GM21529 (cell line): Measurements from ENCODE around the gene NLGN1.

Source experiments
- ATAC-seq: cut with Tn5 transposase; IDR thresholded peaks from one replicate; pipeline ENCODE4 v1.9.1; 2021; ENCODE audit not compliant: unreplicated experiment

Gene NLGN1

DNA sequence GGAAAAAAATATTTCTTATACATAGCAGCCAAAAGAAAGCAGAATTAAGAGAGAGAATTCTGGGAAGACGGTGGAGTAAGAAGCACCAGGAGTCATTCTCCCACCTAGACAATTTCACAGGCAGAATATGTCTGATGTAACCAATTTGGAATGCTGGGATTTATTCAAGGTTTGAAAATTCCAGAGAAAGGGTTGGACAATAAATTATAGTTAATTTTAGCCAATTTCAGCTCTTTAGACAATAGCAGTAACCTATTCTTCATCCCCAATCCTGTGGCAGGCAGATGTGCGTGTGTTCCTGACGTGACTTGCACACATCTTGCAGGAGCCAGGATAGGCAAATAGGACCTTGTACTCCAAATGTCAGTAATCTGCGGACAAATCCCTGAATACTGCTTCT lies 920.6 kb downstream of the NLGN1 start:
- no peak for ATAC-seq

DNA sequence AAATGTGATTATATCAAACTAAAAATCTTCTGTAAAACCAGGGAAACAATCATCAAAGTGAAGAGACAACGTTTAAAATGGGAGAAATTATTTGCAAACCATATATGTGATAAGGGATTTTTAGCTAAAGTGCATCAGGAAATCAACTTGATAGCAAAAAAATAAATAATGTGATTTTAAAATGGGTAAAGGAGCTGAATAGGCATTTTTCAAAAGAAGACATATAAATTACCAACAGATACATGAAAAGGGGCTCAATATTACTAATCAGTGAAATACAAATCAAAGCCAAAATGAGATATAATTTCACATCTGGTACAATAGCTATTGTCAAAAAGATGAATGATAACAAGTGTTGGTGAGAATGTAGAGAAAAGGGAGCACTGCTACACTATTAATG lies 924.0 kb downstream of the NLGN1 start:
- no peak for ATAC-seq

DNA sequence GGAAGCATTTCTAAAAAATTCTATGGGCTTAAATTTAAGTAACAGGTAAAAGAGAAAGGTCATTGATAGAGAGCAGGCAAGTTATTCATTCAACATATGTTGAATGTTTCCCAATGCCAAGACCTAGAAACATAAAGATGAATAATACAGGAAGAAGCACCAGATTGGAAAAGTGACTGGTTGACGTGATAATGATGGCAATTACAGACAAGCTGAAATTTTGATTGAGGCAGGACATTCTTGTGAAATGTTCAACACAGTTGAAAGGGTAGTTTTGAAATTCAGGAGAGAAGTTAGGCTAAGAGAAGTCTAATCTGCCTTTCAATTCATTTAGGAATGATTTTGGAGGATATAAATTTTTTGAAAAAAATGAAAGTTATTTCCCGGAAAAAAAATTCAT lies 925.2 kb downstream of the NLGN1 start:
- ATAC-seq = no peak

DNA sequence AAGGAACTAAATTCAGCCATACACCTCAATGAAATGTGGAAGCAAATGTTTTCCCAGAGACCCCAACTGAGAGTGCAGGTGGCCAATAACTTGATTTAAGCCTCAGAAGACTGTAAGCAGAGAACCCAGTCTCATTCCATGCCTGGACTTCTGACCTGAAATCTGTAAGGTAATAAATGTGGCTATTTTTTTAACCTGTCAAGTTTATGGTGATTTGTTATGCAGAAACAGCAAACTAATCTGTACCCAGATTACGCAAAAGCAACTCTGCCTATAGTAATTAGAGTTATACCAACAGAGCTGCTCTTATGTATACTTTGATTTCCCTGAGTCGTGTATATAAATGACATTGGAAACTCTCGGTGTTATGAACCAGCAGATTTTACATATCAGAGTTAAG lies 927.6 kb downstream of the NLGN1 start:
- no peak for ATAC-seq

DNA sequence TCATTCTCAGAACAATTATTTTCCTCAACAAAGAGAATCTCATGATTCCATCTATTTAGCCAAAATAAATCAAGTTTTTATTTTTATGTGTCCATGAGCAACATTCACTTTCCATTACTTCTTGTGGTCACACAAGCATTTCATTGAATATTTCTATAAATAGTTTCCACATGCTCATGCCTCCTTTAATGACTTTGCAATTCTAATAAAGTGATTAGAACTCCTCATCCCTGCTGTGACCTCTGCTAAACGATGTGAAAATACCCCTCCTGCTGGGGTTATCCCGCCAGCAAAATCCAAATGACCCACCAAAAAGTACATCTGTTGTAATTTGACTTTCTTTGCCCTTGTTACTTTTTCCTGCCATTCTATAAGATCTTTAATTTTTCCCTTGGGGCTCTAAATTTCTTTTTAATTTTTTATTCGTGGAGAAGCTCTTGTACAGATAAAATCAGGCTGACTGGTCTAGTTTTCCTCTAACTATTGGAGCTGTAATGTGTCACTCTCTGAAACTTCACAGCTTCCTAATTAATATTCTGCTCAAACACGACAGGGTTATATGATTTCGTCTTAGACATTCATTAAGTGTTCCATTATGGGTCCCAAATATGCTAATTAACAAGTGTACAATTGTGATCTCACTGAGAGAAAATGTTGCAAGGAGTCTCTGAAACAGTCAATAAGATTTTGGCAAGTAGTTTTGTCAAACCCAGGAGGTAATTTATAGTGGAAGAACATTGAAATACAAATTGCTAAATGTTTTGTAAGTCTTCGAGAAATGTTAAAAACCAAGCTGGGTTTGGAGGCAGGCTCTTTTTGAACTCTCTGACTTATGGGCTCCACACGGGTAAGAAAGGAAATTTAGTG lies 928.5 kb downstream of the NLGN1 start:
- no peak for ATAC-seq

DNA sequence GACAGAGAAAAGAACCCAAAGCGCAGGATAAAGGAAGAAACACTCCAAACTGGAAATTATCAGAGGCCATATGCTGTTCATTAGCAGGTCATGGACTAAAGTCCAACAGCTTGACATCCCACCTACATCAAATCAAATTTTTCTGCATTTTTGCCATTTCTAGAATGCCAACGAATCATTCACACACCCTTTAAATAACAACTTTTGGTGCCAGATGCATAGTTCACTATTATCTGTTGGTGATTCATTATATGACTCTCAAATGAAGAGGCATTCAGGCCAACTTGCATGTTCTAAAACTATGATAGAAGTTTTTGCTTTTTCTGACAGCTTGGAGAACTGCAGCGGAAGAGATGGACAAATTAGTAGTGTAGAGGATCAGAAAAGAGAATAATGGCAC lies 931.8 kb downstream of the NLGN1 start:
- no peak for ATAC-seq

DNA sequence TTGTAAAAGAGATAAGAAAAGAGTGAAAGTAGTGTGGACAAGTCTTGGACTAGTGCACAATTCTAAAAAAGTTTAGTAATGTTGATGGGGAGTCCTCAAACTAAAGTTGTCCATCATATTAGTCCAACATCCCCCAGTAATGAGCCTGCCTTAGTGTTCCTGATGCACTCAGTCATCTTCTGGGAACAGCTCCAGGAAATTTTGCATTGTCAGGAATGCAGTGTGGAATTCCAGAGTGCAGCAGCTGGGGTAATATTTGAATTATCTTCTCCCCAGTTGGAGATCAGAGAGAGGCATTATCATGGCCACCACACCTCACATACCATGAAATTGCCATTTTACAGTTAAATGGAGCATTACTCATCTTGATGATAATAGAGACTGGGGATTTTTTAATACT lies 932.8 kb downstream of the NLGN1 start:
- ATAC-seq = no peak

DNA sequence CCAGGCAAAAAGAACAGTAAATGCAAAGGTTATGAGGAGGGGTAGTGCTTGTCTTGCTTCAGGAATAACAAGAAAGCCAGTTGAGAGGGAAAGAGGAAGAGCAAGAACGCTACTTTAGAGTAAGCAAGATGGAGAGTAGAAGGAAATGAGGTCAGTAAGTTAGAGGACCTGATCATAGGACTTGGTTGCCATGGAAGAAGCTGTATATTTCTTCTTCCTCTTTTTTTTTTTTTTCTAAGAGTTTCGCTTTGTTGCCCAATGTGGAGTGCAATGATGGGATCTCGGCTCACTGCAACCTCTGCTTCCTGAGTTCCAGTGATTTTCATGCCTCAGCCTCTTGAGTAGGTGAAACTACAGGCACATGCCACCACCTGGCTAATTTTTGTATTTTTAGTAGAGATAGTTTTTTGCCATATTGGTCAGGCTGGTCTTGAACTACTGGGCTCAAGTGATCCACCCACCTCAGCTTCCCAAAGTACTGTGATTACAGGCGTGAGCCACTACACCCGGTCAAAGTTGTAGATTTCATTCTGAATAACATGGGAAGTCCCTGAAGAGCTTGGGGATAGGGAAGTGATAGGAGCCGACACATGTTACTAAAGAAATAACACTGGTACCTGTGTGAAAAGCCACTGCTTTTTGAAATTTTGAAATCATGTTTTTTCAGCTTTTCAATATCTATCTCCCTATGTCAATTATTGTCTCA lies 933.7 kb downstream of the NLGN1 start:
- no peak for ATAC-seq

DNA sequence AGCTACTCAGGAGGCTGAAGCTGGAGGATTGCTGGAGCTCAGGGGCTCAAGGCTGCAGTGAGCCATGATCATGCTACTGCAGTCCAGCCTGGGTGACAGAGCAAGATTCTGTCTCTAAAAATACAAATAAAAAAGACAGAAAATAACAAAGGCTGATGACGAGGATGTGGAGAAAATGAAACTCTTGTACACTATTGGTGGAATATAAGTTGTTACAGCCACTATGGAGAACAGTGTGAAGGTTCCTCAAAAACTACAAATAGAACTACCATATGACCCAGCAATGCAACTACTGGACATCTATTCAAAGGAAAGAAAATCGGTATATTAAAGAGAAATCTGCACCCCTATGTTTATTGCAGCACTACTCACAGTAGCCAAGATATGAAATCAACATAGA lies 934.8 kb downstream of the NLGN1 start:
- ATAC-seq = no peak

DNA sequence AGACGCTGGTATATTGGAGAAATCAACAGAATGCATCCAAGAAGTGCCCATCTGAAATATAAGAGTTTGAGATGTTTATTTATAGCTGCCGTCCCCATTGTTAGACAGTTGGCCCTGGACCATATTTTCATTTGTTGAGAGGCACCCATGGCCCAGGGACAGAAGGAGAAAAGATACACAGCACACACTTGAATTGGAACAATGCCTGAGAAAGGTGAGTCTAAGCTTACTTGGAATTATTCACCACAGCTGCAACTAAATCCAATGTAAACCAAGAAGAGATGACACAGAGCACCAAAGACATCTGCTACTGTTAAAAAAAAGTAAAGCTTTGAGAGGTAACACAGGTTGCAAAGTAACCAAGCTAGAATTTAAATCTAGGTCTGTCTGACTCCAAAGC lies 936.1 kb downstream of the NLGN1 start:
- no peak for ATAC-seq

DNA sequence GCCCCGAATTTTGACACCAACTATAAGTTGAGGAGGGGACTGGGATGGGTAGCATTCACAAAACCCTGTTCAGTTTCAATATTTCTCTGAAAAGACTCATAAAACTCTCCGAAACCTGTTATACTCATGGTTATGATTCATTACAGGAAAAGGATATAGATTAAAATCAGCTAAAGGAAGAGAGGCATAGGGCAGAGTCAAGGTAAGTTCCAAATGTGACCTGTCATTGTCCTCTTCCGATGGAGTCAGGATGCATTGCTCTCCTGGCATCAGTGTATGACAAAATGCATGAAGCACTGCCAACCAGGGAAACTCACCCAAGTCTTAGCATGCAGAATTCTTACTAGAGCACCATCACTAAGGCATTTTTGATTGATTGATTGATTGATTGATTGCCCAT lies 936.6 kb downstream of the NLGN1 start:
- ATAC-seq = no peak

DNA sequence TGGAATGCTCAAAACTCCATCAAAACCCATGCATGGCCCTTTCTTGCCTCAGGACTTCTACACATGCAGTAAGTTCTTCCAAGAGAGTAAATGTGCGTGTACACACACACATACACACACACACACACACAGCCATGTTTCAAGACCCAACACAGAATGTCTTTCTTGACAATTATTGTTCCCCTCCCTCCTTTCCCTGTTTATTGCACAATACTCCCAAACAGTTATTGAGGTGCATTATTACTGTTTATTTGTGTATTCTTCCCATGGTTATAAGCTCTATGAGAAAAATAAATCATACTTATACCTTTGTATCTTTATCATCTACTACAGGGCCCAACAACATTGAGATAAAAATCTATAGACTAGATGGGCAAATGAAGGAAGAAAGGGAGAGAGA lies 937.8 kb downstream of the NLGN1 start:
- no peak for ATAC-seq

DNA sequence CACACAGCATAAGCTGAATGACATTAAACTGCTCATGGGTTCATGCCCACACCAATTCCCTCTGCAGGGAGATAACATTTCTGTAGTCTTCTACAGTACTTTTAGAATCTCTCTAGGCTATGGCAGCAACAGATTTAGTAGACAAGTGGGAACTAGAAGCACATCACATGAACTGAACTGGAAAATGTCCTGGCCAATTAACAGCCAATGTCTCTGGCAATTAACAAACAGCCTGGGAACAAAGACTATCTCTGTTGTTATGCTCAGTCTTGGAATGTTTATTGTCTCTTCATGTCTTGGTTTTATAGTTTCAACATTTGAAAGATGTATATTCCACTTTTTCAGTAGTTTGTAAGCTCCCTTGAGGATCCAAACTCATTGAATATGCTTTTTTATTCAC lies 938.4 kb downstream of the NLGN1 start:
- ATAC-seq = no peak
